Middle frontal gyrus (tissue), 1 donor: Measurements from ENCODE around the gene SLC15A1.

Experiments used
- DNase-seq: peaks from one replicate; pipeline ENCODE4 v3.0.0-alpha.2; 2015; ENCODE audit warnings: low spot score; ENCODE audit errors: extremely low spot score

The SLC15A1 gene

GRCh38 chr13:98751861-98752466 lies 508 bp downstream of the SLC15A1 start:
- no peak for DNase-seq

DNA sequence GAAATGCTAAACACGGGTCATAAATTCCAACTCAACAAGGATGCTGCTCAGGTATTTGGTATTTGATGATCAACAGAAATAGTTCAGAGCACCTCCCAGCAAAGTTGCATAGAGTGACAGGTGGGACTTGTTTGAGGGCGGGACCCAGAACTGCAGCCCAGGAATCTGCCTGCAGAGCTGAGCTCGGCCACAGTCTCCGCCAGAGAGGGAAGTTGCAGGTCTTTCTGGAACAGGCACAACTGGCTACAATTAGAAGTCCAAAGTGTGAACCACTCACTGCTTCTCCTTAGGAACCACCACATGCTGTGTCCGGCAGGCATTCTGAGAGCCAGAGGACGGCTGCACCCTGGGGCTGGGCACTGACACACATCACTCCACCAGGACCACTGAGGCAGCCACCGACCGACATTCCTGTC lies 1.1 kb downstream of the SLC15A1 start:
- no peak for DNase-seq

DNA sequence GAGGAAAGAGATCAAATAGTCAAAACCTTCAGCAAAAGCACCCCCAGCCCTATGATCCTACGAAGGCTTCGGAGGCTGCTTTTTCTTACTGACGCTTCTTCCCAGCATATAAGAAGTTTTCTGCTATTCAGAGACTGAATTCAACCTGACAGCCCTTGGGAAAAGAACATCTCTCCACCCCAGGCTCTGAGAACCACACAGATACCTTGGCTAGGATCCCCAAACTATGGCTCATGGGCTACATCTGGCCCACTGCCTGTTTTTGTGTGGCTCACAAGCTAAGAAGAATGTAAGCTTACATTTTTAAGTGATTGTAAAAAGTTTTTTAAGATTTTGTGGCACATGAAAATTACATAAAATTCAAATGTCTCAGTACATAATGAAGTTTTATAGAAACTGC lies 3.0 kb downstream of the SLC15A1 start:
- no peak for DNase-seq

DNA sequence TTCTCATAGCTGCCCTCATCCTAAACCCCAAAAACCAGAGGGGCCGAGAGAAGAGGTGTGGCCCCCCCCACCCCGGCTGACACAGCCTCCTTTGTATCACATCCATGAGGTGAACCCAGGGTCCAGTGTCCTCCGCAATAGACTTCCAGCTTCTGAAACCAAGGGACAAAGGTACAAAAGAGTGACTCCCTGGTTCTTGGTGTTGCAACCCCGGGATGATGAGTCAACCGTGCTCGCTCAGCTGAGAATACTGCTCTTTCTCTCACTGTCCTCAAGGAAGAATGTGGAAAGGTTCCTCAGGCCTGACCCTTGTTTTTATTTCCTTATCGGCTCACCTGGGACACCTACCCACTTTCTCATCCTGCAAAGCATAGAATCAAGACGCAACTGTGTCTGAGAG lies 5.5 kb downstream of the SLC15A1 start:
- no peak for DNase-seq

DNA sequence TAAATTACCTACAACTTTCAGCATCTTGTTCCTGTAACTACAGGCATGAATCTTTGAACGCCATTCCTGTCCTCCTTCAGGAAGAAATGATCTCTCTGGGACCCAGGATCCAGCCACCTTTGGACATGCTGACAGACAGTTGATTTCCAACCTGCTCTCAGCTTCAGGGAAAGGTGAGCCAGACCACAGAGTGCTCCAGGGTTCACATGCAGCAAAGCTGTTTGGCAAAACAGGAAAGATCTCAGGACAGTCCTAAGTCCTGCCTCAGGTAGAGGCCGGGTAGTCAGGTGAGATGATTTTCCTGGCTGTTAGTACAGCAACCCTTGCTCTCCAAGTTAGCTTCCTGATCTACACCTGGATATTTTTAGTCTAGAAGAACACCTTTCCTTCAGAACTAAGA lies 9.1 kb downstream of the SLC15A1 start:
- no peak for DNase-seq

DNA sequence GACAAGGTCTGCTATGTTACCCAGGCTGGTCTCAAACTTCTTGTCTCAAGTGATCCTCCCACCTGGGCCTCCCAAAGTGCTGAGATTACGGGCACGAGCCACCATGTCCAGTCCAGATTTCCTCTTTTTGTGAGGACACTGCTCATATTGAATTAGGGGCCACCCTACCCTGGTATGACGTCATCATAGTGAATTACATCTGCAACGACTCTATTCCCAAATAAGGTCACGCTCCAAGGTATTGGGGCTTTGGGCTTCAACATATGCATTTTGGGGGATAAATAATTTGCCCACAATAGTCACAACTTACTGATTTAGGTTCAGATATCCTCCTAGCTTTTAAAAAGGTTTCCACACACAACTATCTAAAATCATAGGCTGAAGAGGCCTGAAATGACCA lies 9.5 kb downstream of the SLC15A1 start:
- DNase-seq: no peak

- DNase-seq: no peak
Measured at GRCh38 chr13:98741741-98742435, 10.6 kb downstream of the SLC15A1 start.

- no peak for DNase-seq
Measured at GRCh38 chr13:98740131-98740530, 12.3 kb downstream of the SLC15A1 start.

GRCh38 chr13:98738993-98739392 lies 13.5 kb downstream of the SLC15A1 start:
- no peak for DNase-seq

GRCh38 chr13:98738213-98738612 lies 14.3 kb downstream of the SLC15A1 start:
- DNase-seq: no peak

GRCh38 chr13:98731925-98732324 lies 20.5 kb downstream of the SLC15A1 start:
- DNase-seq: no peak

DNA sequence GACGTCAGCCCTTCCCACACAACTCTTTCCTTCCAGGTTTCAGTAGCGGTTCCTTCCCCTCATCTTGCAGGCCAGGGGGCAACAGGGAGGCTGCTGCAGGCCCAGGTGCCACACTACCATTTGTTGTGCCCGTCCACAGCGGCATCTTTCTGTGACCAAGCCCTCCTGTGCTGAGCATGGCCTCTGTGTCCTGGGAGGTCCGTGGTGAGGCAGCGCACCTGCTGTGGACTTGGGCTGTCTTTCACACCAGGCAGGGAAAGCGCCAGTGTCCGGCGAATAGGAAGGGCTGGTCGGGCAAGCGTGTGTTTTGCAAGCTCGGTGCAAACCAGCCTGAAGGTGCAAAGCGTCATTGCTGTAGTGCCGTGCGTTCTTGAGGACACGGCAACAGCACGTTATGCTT lies 21.4 kb downstream of the SLC15A1 start:
- DNase-seq: no peak

DNA sequence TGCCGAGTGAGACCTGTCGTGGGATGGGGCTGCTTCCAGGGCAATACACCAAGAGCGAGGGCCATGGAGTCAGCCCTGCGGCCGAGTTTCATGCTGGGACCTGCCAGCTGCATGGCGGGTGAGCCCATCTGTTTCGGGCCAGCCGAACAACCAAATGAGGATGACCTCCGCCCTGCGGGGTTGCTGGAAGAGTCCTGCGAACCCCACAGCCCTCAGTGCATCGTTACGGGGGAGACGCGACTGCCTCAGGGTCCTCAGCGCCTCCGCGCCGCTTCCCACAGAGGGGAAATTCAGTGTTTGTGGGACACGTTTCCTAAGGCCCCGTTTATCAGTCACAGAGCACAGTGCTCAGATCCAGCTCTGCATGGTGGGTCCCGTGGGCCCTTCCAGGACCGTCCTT lies 22.0 kb downstream of the SLC15A1 start:
- no peak for DNase-seq

DNA sequence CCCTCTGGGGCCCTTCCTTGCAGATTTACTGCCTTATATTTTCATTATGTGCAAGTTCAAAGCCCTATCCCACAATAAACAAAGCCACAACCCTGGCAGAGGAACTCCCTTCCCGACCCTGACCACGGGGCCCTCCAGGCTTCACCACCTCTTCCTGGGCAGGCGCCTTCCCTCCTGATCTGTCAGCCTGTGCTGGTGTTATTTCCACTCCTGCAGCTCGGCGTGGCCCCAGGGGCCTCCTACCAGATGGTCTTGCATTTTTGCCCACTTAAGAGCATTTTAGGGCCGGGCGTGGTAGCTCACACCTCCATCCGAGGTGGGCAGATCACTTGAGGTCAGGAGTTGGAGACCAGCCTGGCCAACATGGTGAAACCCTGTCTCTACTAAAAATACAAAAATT lies 22.8 kb downstream of the SLC15A1 start:
- DNase-seq: no peak

DNA sequence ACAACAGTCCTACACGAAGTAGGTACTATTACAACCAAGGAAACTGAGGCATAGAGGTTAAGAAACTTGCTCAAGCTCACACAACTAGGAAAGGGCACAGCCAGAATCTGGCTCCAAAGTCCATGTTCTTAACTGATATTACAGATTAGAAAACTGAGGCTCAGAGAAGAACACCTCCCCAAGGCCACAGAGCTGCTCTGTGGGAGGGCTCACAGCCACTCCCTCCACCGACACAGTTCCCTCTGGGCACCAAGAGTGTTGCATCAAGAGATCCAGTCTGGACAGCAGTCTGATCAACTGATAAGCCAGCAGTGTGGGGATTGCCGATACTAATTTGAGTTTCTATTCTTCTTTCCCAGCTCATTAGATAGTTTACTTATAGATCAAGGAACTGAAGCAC lies 29.5 kb downstream of the SLC15A1 start:
- DNase-seq: no peak

DNA sequence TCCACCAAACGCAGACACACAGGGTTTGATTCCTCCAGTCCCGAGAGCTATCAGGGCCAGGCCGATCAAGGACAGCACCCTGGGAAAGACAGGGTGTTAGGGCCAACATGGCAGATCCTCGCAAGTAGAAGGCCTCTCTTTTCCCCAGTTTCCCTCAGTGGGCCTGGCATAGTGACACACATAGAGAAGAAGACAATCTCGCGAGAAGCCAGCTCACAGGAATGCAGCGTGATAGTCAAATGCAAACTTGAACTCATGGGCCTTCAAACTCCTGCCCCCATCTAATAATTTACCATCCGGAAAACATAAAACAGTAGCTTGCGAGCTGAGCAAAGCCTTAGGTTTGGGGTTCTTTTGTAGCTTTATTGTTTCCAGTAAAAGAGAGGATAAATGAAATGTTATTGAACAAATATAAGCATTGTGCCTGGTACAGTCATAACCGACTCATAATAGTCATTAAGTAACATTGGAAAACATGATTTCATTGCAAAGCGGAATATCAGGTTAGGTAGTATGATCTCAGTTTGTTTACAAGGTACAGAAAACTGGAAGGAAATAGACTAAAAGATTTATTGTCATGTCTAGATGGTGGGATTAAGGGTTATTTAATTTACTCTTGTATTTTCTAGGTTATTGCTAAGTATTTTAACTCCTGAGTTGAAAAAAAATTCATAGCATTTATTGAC lies 30.5 kb downstream of the SLC15A1 start:
- no peak for DNase-seq

- no peak for DNase-seq
Measured at GRCh38 chr13:98719527-98720250, 32.8 kb downstream of the SLC15A1 start.

GRCh38 chr13:98717891-98718290 lies 34.6 kb downstream of the SLC15A1 start:
- DNase-seq: no peak

DNA sequence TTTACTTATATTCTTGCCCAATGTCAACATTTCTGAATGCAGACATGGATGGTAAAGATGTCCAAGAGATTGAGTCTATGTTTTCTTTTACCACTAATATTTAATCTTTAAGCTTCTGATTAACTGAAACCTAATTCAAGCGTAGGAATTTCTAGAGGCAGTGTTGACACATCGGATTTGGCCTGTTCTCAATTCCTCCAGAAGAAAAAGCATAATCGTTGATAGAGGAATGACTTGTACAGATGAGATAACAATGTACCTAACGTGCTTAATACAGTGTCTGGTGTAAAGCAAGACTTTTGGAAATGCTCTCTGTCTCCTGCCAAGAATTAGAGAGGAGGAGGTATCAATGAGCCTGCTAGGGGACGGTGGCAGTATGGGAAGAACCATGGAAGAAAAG lies 35.2 kb downstream of the SLC15A1 start:
- no peak for DNase-seq

DNA sequence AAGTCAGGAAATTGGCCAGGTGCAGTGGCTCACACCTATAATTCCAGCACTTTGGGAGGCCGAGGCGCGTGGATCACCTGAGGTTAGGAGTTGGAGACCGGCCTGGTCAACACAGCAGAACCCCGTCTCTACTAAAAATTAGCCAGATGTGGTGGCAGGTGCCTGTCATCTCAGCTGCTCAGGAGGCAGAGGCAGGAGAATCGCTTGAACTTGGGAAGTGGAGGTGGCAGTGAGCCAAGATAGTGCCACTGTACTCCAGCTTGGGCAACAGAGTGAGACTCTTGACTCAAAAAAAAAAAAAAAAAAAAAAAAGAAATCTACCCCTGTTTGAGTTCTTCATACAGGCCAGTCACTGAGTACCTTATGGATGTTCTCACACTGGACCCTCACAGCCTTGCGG lies 42.0 kb downstream of the SLC15A1 start:
- DNase-seq: no peak

DNA sequence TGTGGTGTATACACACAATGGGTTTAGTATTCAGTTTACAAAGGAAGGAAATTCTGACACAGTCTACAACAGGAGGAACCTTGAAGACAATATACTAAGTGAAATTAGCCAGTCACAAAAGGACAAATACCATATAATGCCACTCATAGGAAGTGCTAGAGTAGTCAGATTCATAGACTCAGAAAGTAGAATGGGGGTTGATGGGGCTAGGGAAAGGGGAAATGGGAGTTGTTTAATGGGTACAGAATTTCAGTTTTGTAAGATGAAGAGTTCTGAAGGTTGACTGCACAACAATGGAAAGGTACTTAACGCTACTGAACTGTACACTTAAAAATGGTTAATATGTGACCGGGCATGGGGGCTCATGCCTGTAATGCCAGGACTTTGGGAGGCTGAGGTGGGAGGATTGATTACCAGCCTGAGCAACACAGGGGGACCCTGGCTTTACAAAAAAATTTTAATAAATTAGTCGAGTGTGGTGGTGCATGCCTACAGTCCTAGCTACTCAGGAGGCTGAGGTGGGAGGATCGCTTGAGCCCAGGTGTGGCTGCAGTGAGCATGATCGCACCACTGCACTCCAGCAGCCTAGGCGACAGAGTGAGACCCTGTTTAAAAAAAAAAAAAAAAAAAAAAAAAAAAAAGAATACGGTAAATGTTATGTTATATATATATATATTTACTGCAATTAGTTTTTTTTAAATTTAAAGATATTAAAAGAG lies 45.0 kb downstream of the SLC15A1 start:
- DNase-seq: no peak
